ENCODE data around the gene PRAC2.

Gene PRAC2

DNA sequence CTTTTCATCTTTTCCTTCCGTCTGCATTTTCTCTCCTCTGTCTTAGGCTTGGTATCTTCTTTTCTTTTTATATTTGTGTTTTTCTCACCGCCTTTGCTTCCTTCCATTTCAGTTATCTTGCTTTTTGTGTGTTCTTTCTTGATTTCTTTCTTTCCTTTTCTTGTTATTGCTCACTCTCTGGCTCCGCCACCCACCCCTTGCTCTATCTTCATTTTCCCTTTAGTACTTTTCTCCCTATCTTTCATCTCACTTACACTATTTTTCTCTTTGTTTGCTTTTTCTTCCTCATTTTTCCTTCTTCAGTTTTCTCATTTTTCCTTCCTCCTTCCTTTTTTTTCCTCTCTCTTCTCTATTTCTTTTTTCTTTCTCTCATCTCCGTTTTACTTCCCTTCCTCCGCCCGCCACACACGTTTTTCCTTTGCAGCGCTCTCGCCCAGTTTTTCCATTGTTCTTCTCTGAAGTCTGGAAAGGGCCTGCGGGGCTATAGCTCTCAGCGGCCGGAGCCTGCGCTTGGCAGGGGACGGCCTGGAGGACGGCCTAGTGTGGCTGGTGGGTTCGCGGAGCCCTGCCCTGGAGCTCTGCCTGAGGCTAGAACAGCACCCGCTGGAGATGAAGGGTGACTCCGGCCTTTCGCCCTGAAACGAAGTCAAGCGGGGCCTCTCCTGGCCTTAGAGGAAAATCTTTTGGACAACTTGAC, 10.8 kb downstream of the PRAC2 start:
- TF ChIP-seq CTCF (IDR thresholded peaks at IDR 0.05): no peak

DNA sequence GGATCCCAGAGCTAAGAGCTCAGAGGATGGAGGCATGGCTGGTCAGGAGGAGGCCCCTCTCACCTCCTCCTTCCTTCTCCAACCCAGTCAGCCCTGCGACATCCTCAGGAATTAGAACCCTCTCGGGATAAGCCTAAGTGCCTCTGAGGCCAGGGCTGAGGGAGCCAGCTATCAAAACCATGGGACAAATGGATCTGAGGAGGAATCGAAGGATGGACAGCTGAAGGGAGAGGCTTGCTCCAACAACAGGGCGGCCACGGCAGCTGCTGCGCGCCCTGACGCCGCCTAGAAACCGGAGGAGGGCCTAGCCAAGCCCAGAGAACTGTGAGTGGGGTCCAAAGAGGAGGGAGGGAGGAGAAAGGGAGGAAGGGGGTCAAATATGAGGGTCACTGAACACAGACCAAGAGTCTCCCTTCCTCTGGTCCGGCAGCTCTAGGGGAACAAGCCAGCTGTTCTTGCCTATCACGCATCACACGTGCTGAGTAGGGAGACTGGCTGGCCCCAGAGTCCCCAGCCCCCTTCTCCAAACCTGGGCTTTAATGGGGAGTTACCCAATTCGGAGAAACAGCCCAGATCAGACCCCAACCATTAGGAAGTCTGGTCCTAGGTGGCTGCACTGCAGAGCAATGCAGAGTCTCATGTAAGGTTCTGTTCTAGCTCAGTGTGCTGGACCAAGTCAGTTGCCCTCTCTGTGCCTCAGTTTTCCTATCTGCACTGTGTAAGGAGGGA, 11.5 kb downstream of the PRAC2 start:
- TF ChIP-seq CTCF (IDR thresholded peaks at IDR 0.05): no peak

- no peak for TF ChIP-seq CTCF (IDR thresholded peaks at IDR 0.05)
Measured at GRCh38 chr17:48735062-48735351, 12.0 kb downstream of the PRAC2 start.

GRCh38 chr17:48737330-48738043, 14.5 kb downstream of the PRAC2 start:
- TF ChIP-seq CTCF (IDR thresholded peaks at IDR 0.05): no peak

DNA sequence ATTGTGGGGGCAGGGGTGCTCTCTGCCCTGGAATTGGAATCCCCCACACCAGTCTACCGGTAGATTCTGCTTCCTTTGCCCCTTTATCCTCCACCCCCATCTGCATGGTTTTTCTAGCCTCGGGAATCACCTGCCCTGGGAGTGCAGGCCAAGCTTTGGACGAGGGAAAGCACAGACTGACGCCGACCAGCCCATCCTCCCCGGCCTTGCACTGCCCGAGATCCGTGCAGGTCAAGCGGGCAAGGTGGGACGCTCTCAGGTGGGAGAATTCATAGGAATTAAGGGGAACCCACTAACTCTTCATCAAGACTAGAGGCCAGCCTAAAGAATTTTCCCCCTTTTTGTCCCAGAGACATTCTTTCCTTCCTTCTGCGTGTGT, 15.4 kb downstream of the PRAC2 start:
- TF ChIP-seq CTCF (IDR thresholded peaks at IDR 0.05): no peak

GRCh38 chr17:48738803-48739526, 16.0 kb downstream of the PRAC2 start:
- no peak for TF ChIP-seq CTCF (IDR thresholded peaks at IDR 0.05)

DNA sequence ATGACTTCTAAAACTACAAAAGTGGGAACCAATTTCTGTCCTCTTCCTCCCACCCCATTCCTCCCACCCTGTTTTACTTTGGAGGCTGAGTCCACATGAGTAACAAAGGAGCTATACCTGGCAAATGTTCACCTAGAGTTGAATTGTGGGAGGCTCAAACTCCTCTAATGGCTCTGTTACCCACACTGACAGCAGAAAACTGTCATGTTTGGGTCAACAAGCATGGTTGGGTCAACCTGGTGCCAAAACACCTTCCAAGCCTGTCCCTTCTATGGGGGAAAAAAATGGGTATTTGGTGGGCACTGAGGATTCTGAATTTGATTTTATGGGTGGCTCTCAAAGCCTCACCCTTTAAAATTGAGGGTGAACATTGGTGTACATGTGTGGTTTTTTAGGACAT, 17.6 kb downstream of the PRAC2 start:
- TF ChIP-seq CTCF (IDR thresholded peaks at IDR 0.05): no peak

Measured in LNCAP (cell line).